B cell (primary cell): Measurements from ENCODE around the gene SLC5A2.

Experiments used
- CTCF ChIP-seq: fragments of 200-600 bp; IDR thresholded peaks from one replicate; pipeline ENCODE4 v1.8.0; 2022; ENCODE audit warnings: antibody characterized with exemption, mild to moderate bottlenecking
- EZH2 ChIP-seq: IDR thresholded peaks from 2 replicates; pipeline ENCODE4 v1.6.1; 2012; ENCODE audit warnings: borderline replicate concordance, low read depth, mild to moderate bottlenecking, moderate library complexity, low read length; ENCODE audit not compliant: insufficient read depth, poor library complexity, severe bottlenecking

GRCh38 chr16:31436221-31437045 lies 46.5 kb upstream of the SLC5A2 start:
- TF ChIP-seq EZH2 (no peak), CTCF (no peak)
